Measurements from ENCODE around the gene BCDIN3D. TPM values are rescaled to one million over a fixed set of nuclear protein-coding genes. Genes with fewer than 3 reads are reported as not detected.
"Not testable (repeated sequence)": the region's sequence is repeated elsewhere in the genome, so short reads cannot be mapped to it uniquely, and the experiment has no call there.

BCDIN3D gene
- total and polyA plus RNA-seq, 2 experiments from 2014 or later: 3.7 to 4.2 TPM

- TF ChIP-seq EZH2 (IDR thresholded peaks at IDR 0.05; ENCODE audit: insufficient read depth, poor library complexity, severe bottlenecking) (no peak), EZH2phosphoT487 (IDR thresholded peaks at IDR 0.05; ENCODE audit: insufficient read depth, low read depth) (no peak)
- Histone ChIP-seq H2AFZ (no peak overlapping the region), H3K9ac (no peak overlapping the region), H4K20me1 (ENCODE audit: insufficient read depth) (no peaks in the 10 kb centered on the region), H3K36me3 (ENCODE audit: low read depth) (no peaks in the 10 kb centered on the region), H3F3A (ENCODE audit: insufficient read depth) (peaks cover 31% of the 10 kb centered on the region), H3K27ac (no peak overlapping the region), H3K4me3 (no peak overlapping the region), H3K79me2 (ENCODE audit: insufficient read depth) (no peaks in the 10 kb centered on the region), H3K4me1 (ENCODE audit: insufficient read depth) (no peaks in the 10 kb centered on the region), H3K4me2 (ENCODE audit: unreplicated experiment) (no peak overlapping the region), H3K27me3 (replicated peaks; ENCODE audit: insufficient read depth) (peaks cover 13% of the 10 kb centered on the region), H3K9me2 (ENCODE audit: insufficient read depth) (no peaks in the 10 kb centered on the region), H3K9me3 (ENCODE audit: low read depth) (no peaks in the 10 kb centered on the region)
- in situ Hi-C loops (cut with MboI): no loop called here
- 71 to 73% methylated on average over 8 of the region's 8 CpGs for WGBS, 2 experiments (ENCODE audit: low coverage in 1 of 2, low lambda C conversion rate in 2 of 2, missing lambda C conversion rate in 2 of 2)
- DNase-seq: no peak
These were observed 39.4 kb upstream of the BCDIN3D start for GRCh38 chr12:49882248-49882850.

- Histone ChIP-seq H3K9me3 (ENCODE audit: low read depth) (no peaks in the 10 kb centered on the region), H3K79me2 (ENCODE audit: insufficient read depth) (no peaks in the 10 kb centered on the region), H3F3A (ENCODE audit: insufficient read depth) (peaks cover 31% of the 10 kb centered on the region), H3K27me3 (replicated peaks; ENCODE audit: insufficient read depth) (peaks cover 13% of the 10 kb centered on the region), H3K4me3 (no peak overlapping the region), H4K20me1 (ENCODE audit: insufficient read depth) (no peaks in the 10 kb centered on the region), H3K9ac (no peak overlapping the region), H3K9me2 (ENCODE audit: insufficient read depth) (no peaks in the 10 kb centered on the region), H3K36me3 (ENCODE audit: low read depth) (no peaks in the 10 kb centered on the region), H3K27ac (no peak overlapping the region), H3K4me2 (ENCODE audit: unreplicated experiment) (no peak overlapping the region), H2AFZ (no peak overlapping the region), H3K4me1 (ENCODE audit: insufficient read depth) (no peaks in the 10 kb centered on the region)
- TF ChIP-seq EZH2 (IDR thresholded peaks at IDR 0.05; ENCODE audit: insufficient read depth, poor library complexity, severe bottlenecking) (no peak), EZH2phosphoT487 (IDR thresholded peaks at IDR 0.05; ENCODE audit: insufficient read depth, low read depth) (no peak)
- DNase-seq: no peak
- in situ Hi-C loops (cut with MboI): no loop called here
- 63 to 71% methylated on average over 14 to 16 of the region's 16 CpGs for WGBS, 2 experiments (ENCODE audit: low coverage in 1 of 2, low lambda C conversion rate in 2 of 2, missing lambda C conversion rate in 2 of 2)
These were observed 38.7 kb upstream of the BCDIN3D start for GRCh38 chr12:49881415-49882247.

- Histone ChIP-seq H3K9me3 (ENCODE audit: low read depth) (no peaks in the 10 kb centered on the region), H2AFZ (no peak overlapping the region), H3K79me2 (ENCODE audit: insufficient read depth) (no peaks in the 10 kb centered on the region), H4K20me1 (ENCODE audit: insufficient read depth) (no peaks in the 10 kb centered on the region), H3K27me3 (replicated peaks; ENCODE audit: insufficient read depth) (peaks cover 11% of the 10 kb centered on the region), H3F3A (ENCODE audit: insufficient read depth) (peaks cover 31% of the 10 kb centered on the region), H3K4me1 (ENCODE audit: insufficient read depth) (no peaks in the 10 kb centered on the region), H3K27ac (no peak overlapping the region), H3K4me3 (no peak overlapping the region), H3K36me3 (ENCODE audit: low read depth) (no peaks in the 10 kb centered on the region), H3K4me2 (ENCODE audit: unreplicated experiment) (no peak overlapping the region), H3K9ac (no peak overlapping the region), H3K9me2 (ENCODE audit: insufficient read depth) (no peaks in the 10 kb centered on the region)
- DNase-seq: no peak
- in situ Hi-C loops (cut with MboI): no loop called here
- WGBS, 2 experiments (ENCODE audit: low coverage in 1 of 2, low lambda C conversion rate in 2 of 2, missing lambda C conversion rate in 2 of 2): 80 to 85% methylated on average over 5 of the region's 5 CpGs
- no peak for TF ChIP-seq EZH2phosphoT487 (IDR thresholded peaks at IDR 0.05; ENCODE audit: insufficient read depth, low read depth)
- no peak for TF ChIP-seq EZH2 (IDR thresholded peaks at IDR 0.05; ENCODE audit: insufficient read depth, poor library complexity, severe bottlenecking)
These were observed 38.0 kb upstream of the BCDIN3D start for GRCh38 chr12:49880756-49881414.

- H3K9me3 ChIP-seq (ENCODE audit: low read depth); DNase-seq; H3K4me2 ChIP-seq (ENCODE audit: unreplicated experiment); H3K27me3 ChIP-seq (replicated peaks; ENCODE audit: insufficient read depth); H3K4me3 ChIP-seq; H3K9me2 ChIP-seq (ENCODE audit: insufficient read depth); in situ Hi-C loops (cut with MboI); H3K79me2 ChIP-seq (ENCODE audit: insufficient read depth); H3K4me1 ChIP-seq (ENCODE audit: insufficient read depth); H3K36me3 ChIP-seq (ENCODE audit: low read depth); H2AFZ ChIP-seq; H3K9ac ChIP-seq; H4K20me1 ChIP-seq (ENCODE audit: insufficient read depth); H3K27ac ChIP-seq: not testable (repeated sequence)
- WGBS, 2 experiments (ENCODE audit: low coverage in 1 of 2, low lambda C conversion rate in 2 of 2, missing lambda C conversion rate in 2 of 2): 67 to 79% methylated on average over 2 of the region's 2 CpGs
- H3F3A ChIP-seq (ENCODE audit: insufficient read depth): peaks cover 31% of the 10 kb centered on the region
These were observed 36.2 kb upstream of the BCDIN3D start for GRCh38 chr12:49879065-49879464.

Measured in GM23248 (cell line).